Motor neuron (in vitro differentiated cells): Measurements from ENCODE around the gene AP1S1. TPM values are rescaled to one million over a fixed set of nuclear protein-coding genes. Genes with fewer than 3 reads are reported as not detected.
"Not testable (repeated sequence)": the region's sequence is repeated elsewhere in the genome, so short reads cannot be mapped to it uniquely, and the experiment has no call there.

Experiments
- ATAC-seq, 8 experiments: fragments of 200-7000 bp; cut with Tn5 transposase; replicated peaks in 6 of 8; 2 replicates each; pipeline ENCODE4 v1.8.0; 2021; ENCODE audit warnings: mild to moderate bottlenecking in 8 of 8, moderate library complexity in 8 of 8
- H3K27ac ChIP-seq, 2 donors: fragments of 250-450 bp; sonication (Bioruptor Pico); 2 replicates each; pipeline ENCODE4 v1.9.0; 2021; ENCODE audit warnings: antibody characterized with exemption in 2 of 2, mild to moderate bottlenecking in 2 of 2, moderate library complexity in 1 of 2
- H3K4me1 ChIP-seq, 2 donors: fragments of 250-450 bp; sonication (Bioruptor Pico); replicated peaks in 1 of 2; 2 replicates each; pipeline ENCODE4 v1.6.1; 2021; ENCODE audit warnings: antibody characterized with exemption in 2 of 2, mild to moderate bottlenecking in 2 of 2, moderate library complexity in 1 of 2
- H3K4me3 ChIP-seq, 5 donors: fragments of 250-450 bp; sonication (Bioruptor Pico); 2 replicates each; pipeline ENCODE4 v1.9.0; 2021; ENCODE audit warnings: antibody characterized with exemption in 5 of 5, mild to moderate bottlenecking in 5 of 5, moderate library complexity in 4 of 5
- WGBS, 10 experiments: fragments of 450-650 bp; shearing (Covaris generic); methylation state at CpG; one replicate each; pipeline ENCODE4 v1.0.0; 2022; 5-methylcytosine and 5-hydroxymethylcytosine counted together
- in situ Hi-C, 9 experiments: fragments of 400-800 bp; cut with MboI; loops; one replicate each; pipeline ENCODE4 v1.15.0; 2021; ENCODE audit warnings: low sequenced_read_pairs in 9 of 9, low pct_unique_long_range_greater_than_20kb in 2 of 9; ENCODE audit not compliant: unreplicated experiment in 9 of 9
- total RNA-seq, 8 experiments: library from RNA; unstranded; fragments of 300-600 nt; gene quantifications; 2 replicates each; pipeline versions ENCODE4 v1.2.3 to v1.2.4, GENCODE V29; 2022

The AP1S1 gene
- total RNA-seq, 8 experiments from 2014 or later = 46.8 to 135 (median 77.0) TPM

GRCh38 chr7:101127460-101128039 lies 26.7 kb upstream of the AP1S1 start:
- Histone ChIP-seq H3K4me3 (peak overlapping the region in 1 of 5 donors; percentile 16), H3K4me1 (peaks cover 4 to 22% of the 10 kb centered on the region in 2 donors), H3K27ac (no peak overlapping the region)
- no peak for ATAC-seq
- in situ Hi-C loops = loop anchor here in 2 of 9 experiments (25.0 kb wide), 1 partner anchor 160 kb away; no protein-coding TSS in a partner anchor
- 17 to 97% (median 72%) methylated on average over 1 to 3 of the region's 3 CpGs; no CpG with 5 or more reads in 1 of the 10 experiments for WGBS, 10 experiments

- peaks cover 4 to 21% of the 10 kb centered on the region in 2 donors for H3K4me1 ChIP-seq
- WGBS, 10 experiments = 24 to 100% (median 80%) methylated on average over 1 to 9 of the region's 14 CpGs
- ATAC-seq = no peak
- no peak overlapping the region for H3K4me3 ChIP-seq
- in situ Hi-C loops = loop anchor here in 2 of 9 experiments (25.0 kb wide), 1 partner anchor 159 kb away; no protein-coding TSS in a partner anchor
- no peak overlapping the region for H3K27ac ChIP-seq
Observed at GRCh38 chr7:101128040-101128834, 26.0 kb upstream of the AP1S1 start.

- H3K27ac ChIP-seq = no peak overlapping the region
Observed at GRCh38 chr7:101129603-101130117, 24.6 kb upstream of the AP1S1 start.

GRCh38 chr7:101132626-101133600 lies 21.4 kb upstream of the AP1S1 start:
- in situ Hi-C loops = loop anchor here in 2 of 9 experiments (25.0 kb wide), 1 partner anchor 154 kb away; no protein-coding TSS in a partner anchor
- not testable (repeated sequence) for ATAC-seq, H3K27ac ChIP-seq, H3K4me3 ChIP-seq
- 75 to 100% (median 90%) methylated on average over 1 to 12 of the region's 18 CpGs; no CpG with 5 or more reads in 1 of the 10 experiments for WGBS, 10 experiments
- peaks cover 12 to 14% of the 10 kb centered on the region in 2 donors for H3K4me1 ChIP-seq

More at GRCh38 chr7:101129603-101130117, 24.6 kb upstream of the AP1S1 start:
- in situ Hi-C loops = loop anchor here in 2 of 9 experiments (25.0 kb wide), 1 partner anchor 158 kb away; no protein-coding TSS in a partner anchor
- Histone ChIP-seq H3K4me1 (peaks cover 12 to 23% of the 10 kb centered on the region in 2 donors), H3K4me3 (no peak overlapping the region)
- no peak for ATAC-seq
- WGBS, 10 experiments = 72 to 100% (median 81%) methylated on average over 2 to 3 of the region's 3 CpGs; no CpG with 5 or more reads in 1 of the 10 experiments

GRCh38 chr7:101133621-101134398 lies 20.5 kb upstream of the AP1S1 start:
- in situ Hi-C loops = loop anchor here in 2 of 9 experiments (25.0 kb wide), 1 partner anchor 153 kb away; no protein-coding TSS in a partner anchor
- H3K4me3 ChIP-seq = no peak overlapping the region
- peaks cover 16% of the 10 kb centered on the region in 2 donors for H3K4me1 ChIP-seq
- ATAC-seq = peak in 2 of 8 experiments; percentile 1 to 38
- no peak overlapping the region for H3K27ac ChIP-seq
- WGBS, 10 experiments = 60 to 82% (median 72%) methylated on average over 1 to 5 of the region's 15 CpGs; no CpG with 5 or more reads in 3 of the 10 experiments

- H3K4me3 ChIP-seq = no peak overlapping the region
- in situ Hi-C loops = loop anchor here in 2 of 9 experiments (25.0 kb wide), 1 partner anchor 153 kb away; no protein-coding TSS in a partner anchor
- 20 to 82% (median 48%) methylated on average over 1 to 5 of the region's 6 CpGs; no CpG with 5 or more reads in 2 of the 10 experiments for WGBS, 10 experiments
Observed at GRCh38 chr7:101134399-101134980, 19.8 kb upstream of the AP1S1 start.

GRCh38 chr7:101137651-101138212 lies 16.5 kb upstream of the AP1S1 start:
- ATAC-seq = no peak
- H3K27ac ChIP-seq = peak overlapping the region; percentile 70 to 80
- in situ Hi-C loops = loop anchor here in 2 of 9 experiments (25.0 kb wide), 1 partner anchor 150 kb away; no protein-coding TSS in a partner anchor

More at GRCh38 chr7:101134399-101134980, 19.8 kb upstream of the AP1S1 start:
- Histone ChIP-seq H3K4me1 (peaks cover 16 to 18% of the 10 kb centered on the region in 2 donors), H3K27ac (no peak overlapping the region)
- peak in 3 of 8 experiments; percentile 20 to 45 (median 40) for ATAC-seq

GRCh38 chr7:101138213-101138870 lies 15.9 kb upstream of the AP1S1 start:
- ATAC-seq = peak; percentile 82 to 98 (median 97)
- in situ Hi-C loops = loop anchor here in 2 of 9 experiments (25.0 kb wide), 1 partner anchor 149 kb away; no protein-coding TSS in a partner anchor
- H3K27ac ChIP-seq = peak overlapping the region; percentile 70 to 80
- peak overlapping the region; percentile 17 to 29 (median 24) for H3K4me3 ChIP-seq
- WGBS, 10 experiments = 0 to 50% (median 29%) methylated on average over 1 to 5 of the region's 16 CpGs; no CpG with 5 or more reads in 4 of the 10 experiments
- H3K4me1 ChIP-seq = peaks cover 16 to 18% of the 10 kb centered on the region in 2 donors

More at GRCh38 chr7:101137651-101138212, 16.5 kb upstream of the AP1S1 start:
- Histone ChIP-seq H3K4me1 (peaks cover 16 to 18% of the 10 kb centered on the region in 2 donors), H3K4me3 (peak overlapping the region in 2 of 5 donors; percentile 26 to 29)
- 65 to 100% (median 88%) methylated on average over 1 to 4 of the region's 9 CpGs; no CpG with 5 or more reads in 5 of the 10 experiments for WGBS, 10 experiments

- no peak for ATAC-seq
- Histone ChIP-seq H3K4me1 (peaks cover 6 to 9% of the 10 kb centered on the region in 2 donors), H3K4me3 (no peak overlapping the region), H3K27ac (no peak overlapping the region)
- in situ Hi-C loops = loop anchor here in 2 of 9 experiments (25.0 kb wide), 1 partner anchor 147 kb away; no protein-coding TSS in a partner anchor
- WGBS, 10 experiments = 0 to 80% (median 35%) methylated on average over 1 to 3 of the region's 3 CpGs
Observed at GRCh38 chr7:101140339-101140699, 14.0 kb upstream of the AP1S1 start.

- ATAC-seq = no peak
- Histone ChIP-seq H3K4me3 (no peak overlapping the region), H3K27ac (no peak overlapping the region), H3K4me1 (peaks cover 6 to 9% of the 10 kb centered on the region in 2 donors)
- in situ Hi-C loops = loop anchor here in 2 of 9 experiments (25.0 kb wide), 1 partner anchor 146 kb away; no protein-coding TSS in a partner anchor
- WGBS, 10 experiments = 69 to 100% (median 94%) methylated on average over 1 to 4 of the region's 4 CpGs
Observed at GRCh38 chr7:101140746-101141382, 13.4 kb upstream of the AP1S1 start.
